ENCODE results near the gene WNT7B.

DNA sequence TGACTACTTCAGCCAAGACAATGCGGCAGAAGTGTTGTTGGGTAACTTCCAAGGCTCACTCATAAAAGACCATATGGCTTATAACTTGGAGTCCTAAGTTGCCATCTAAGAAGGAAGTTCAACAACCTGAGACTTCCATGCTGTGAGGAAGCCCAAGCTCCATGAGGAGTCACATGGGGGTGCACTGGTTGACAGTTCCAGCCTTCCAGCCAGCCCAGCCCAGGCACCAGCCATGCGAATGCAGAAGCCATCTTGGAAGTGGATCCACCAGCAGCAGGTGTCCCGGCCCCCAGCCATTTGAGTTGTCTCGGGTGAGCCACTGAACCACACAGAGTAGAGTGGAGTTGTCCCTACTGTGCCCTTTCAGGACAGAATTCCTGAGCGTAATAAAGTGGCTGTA, 32.8 kb upstream of the WNT7B start:
- TF ChIP-seq GATA2 (IDR thresholded peaks at IDR 0.05; ENCODE audit: low read depth, low read length), result no peak
- TF ChIP-seq GATA3 (IDR thresholded peaks at IDR 0.05; ENCODE audit: low read depth, low read length), result no peak

Data from SH-SY5Y (cell line).